LNCAP (cell line): ENCODE measurements around the gene BIN1.

Experiments
- TF ChIP-seq, protein P1 (sequence below): fragments of 450-650 bp; IDR thresholded peaks from 2 replicates; pipeline ENCODE4 v1.5.1; 2017; ENCODE audit warnings: mild to moderate bottlenecking

BIN1 gene

DNA sequence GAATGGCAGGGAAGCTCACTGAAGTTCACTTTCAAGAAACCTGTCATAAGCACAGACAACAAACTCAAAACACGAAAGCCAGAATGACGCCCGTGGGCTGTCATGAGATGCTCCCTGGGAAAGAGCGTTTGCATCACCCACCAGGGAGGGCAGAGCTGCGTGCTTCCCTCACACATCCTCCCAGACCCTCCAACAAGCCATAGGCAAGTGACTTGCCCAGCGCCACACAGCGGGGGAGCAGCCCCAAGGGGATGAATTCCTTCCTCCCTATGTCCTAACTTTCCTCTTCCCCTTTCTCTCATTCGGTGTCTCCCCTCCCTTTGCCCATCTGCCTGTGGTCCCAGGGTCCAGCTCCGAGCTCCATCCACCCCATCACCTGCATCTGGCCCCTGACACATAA is 10.7 kb downstream of the BIN1 start:
- TF ChIP-seq, protein P1, sequence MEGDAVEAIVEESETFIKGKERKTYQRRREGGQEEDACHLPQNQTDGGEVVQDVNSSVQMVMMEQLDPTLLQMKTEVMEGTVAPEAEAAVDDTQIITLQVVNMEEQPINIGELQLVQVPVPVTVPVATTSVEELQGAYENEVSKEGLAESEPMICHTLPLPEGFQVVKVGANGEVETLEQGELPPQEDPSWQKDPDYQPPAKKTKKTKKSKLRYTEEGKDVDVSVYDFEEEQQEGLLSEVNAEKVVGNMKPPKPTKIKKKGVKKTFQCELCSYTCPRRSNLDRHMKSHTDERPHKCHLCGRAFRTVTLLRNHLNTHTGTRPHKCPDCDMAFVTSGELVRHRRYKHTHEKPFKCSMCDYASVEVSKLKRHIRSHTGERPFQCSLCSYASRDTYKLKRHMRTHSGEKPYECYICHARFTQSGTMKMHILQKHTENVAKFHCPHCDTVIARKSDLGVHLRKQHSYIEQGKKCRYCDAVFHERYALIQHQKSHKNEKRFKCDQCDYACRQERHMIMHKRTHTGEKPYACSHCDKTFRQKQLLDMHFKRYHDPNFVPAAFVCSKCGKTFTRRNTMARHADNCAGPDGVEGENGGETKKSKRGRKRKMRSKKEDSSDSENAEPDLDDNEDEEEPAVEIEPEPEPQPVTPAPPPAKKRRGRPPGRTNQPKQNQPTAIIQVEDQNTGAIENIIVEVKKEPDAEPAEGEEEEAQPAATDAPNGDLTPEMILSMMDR: no peak

DNA sequence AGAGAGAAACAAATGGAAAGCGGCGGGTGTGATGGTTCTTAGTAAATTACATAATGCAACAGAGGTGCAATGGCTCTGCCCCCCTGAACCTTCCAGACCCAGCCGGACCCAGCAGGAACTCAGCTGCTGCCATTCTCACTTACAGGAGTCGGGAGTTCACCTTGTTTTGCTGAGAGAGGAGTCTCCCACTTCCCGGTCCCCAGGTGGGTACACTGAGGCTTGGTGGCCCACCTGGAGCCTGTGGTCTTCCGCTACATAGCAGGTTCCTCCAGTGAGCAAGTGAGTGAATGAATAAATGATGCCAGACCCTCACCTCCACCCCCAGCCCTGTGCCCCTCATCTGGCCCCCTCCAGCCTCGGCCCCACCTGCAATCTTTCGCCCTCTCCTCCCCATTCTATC is 11.2 kb downstream of the BIN1 start:
- TF ChIP-seq, protein P1: no peak

DNA sequence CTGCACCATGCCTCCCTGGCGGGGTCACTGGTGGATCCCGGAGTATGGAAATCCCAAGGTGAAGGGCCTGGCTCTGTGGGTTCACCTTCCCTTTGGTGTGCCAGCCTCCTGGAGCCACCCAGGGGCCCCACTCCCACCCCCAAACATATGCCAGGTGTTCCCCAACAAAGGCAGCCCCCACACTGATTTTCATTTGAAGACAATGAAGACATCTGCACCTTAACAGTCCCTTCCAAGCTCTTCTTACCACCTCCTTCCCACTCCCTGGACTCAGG is 11.7 kb downstream of the BIN1 start:
- TF ChIP-seq, protein P1: no peak

DNA sequence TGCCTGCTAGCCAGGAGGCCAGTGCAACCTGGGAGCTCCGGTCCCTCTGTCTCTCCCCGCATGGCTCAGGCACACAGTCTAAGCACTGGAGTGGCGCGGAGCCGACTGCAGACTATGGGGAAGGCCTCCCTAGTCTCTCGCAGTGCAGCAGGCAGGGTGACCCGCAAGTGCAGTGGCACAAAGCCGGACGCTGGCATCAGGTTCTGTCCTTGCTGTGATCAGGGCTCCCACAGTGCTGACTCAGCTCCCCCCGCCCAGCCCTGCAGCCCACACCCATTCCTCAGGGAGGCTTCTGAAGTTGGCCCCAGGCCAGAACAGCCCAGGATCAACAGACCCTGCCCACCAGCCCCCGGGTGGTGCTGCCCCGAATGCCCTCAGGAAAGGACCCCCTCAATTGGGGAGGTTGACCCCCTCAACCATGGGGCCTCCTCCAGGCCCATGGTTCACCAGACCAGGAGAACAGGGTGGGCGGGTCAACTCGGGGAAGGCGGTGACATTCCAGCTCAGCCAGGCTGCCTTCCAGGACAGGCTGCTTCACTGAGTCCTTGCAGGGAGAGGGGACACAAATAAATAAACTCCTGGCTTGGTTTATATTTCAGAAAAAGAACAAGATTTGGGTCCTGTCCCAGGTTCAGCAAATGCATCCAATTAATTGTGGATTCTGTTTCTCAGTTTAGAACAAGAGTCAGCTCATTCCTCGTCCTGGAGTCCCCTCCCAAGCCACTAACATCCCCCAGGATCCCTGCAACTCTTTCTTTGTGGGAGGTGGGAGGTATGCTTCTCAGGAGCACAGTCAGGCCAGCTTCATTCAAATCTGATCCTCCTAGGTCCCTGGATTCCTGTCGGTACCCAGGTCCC is 12.2 kb downstream of the BIN1 start:
- TF ChIP-seq, protein P1: no peak

DNA sequence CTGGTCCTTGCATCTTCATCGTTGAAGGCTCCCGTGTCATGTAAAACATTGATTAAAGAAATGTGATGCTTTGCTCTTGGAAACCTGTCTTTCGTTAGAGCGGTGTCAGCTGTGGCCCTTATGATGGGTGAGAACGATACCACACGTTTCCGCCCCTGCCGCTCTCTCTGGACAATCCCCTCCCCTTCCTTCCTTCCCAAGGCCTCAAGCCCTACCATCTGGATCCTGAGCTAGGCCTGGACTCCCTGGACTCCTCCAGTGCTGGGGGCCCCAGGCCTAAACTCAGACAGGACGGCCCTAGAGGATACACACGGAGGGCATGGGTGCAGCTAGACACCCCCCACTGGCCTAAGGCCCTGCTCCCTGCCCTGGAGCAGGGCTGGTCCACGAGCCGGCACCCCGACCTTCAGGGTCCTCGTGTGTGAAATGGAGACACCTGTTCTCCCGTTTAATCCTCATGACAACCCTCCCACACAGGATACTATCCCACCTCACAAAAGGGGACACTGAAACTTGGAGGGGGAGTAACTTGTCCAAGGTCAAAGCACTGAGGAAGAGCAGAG is 13.2 kb downstream of the BIN1 start:
- TF ChIP-seq, protein P1: no peak

DNA sequence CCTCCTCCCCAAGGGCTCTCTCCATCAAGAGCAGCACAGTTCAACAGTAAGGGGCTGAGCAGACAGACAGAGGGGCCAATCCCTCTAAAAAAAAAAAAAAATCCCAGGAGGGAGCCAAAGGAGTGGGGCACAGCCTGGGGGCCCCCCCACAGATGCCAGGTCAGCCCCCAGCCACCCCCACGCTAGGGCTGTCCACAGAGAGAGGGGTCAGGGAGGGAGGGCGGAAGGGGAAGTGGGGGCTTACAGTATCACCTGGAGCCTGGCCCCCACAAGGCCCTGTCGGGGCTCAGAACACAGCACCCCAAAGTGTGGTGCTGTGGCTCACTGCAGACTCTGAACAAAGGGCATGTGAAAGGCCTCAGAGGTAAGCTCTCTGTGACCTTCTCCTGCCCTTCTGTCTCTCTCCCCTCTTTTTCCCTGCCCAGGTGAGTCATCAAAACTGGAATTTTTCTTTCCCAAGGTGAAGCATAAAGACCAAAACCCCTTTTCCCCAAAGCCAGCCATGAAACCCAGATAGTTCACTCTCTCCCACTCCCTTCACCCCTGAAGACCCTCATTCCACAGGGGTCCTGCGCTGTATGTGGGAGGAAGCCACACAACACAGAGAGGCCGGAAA is 13.9 kb downstream of the BIN1 start:
- TF ChIP-seq, protein P1: no peak

DNA sequence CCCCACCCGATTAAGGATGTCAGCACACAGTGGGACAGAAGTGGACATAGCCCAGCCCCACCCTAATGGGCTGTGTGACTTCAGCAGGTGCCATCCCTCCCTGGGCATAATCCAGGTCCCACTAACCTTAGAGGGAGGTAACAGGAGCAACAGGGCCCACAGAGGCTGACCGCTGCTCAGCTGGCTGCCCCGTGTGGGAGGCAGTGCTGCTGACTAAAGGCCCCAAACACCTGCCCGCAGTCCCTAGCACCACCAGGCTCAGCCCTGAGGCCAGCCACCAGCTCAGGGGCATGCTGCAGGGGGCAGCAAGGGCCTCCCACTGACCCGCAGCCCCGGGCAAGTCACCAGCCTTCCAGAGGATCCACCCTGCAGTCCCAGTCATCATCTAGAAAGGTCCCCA is 14.6 kb downstream of the BIN1 start:
- TF ChIP-seq, protein P1: no peak
